ENCODE measurements around the gene TAOK3. TPM values are rescaled to one million over a fixed set of nuclear protein-coding genes. Genes with fewer than 3 reads are reported as not detected.

Gene TAOK3
- polyA plus RNA-seq, 3 donors, result 19.7 to 58.3 (median 44.8) TPM

DNA sequence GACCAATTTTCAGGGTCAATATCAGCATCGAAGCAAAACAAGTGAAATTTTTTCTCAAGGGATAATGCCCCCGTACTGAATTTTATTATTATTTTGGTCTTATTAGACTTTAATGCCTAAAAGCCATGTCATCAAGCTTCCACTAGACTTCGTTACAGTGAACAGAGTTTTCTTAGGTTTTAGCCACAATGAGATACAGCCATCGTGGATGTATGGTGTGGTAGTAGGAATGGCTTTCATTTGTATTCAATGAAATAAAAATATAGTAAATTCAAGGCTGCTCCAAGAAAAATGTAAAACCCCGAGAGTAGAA is 11.7 kb downstream of the TAOK3 start:
- intact Hi-C loops (cut with micrococcal nuclease), result no loop called here
- WGBS (ENCODE audit: insufficient coverage), result no CpG with 5 or more reads among the region's 5 CpGs
- peaks cover 90% of the 10 kb centered on the region for H3K79me2 ChIP-seq (ENCODE audit: insufficient read depth, low read length)
- peak overlapping the region in 1 of 2 donors; percentile 65 for H3K27ac ChIP-seq (ENCODE audit: low read depth in 1 of 2, low read length in 2 of 2)
- Mint-ChIP-seq H3K36me3 (peaks cover 7 to 11% of the 10 kb centered on the region in 2 donors), H3K27ac (peak overlapping the region; percentile 15 to 99 (median 96)), H3K4me3 (no peak overlapping the region), H3K9me3 (no peaks in the 10 kb centered on the region), H3K4me1 (peaks cover 84% of the 10 kb centered on the region), H3K27me3 (ENCODE audit: low read depth in 3 of 3) (no peaks in the 10 kb centered on the region)
- no peak for DNase-seq
- H3K4me3 ChIP-seq (replicated peaks in 1 of 3; ENCODE audit: low read depth in 2 of 3, low read length in 3 of 3), result peak overlapping the region in 1 of 3 experiments; percentile 50
- H4K20me1 ChIP-seq (ENCODE audit: insufficient read depth, low read length), result peaks cover 54% of the 10 kb centered on the region
- no peaks in the 10 kb centered on the region for H3K27me3 ChIP-seq (ENCODE audit: control insufficient read depth in 2 of 2, insufficient read depth in 2 of 2, low read length in 2 of 2)
- TF ChIP-seq, protein P1, sequence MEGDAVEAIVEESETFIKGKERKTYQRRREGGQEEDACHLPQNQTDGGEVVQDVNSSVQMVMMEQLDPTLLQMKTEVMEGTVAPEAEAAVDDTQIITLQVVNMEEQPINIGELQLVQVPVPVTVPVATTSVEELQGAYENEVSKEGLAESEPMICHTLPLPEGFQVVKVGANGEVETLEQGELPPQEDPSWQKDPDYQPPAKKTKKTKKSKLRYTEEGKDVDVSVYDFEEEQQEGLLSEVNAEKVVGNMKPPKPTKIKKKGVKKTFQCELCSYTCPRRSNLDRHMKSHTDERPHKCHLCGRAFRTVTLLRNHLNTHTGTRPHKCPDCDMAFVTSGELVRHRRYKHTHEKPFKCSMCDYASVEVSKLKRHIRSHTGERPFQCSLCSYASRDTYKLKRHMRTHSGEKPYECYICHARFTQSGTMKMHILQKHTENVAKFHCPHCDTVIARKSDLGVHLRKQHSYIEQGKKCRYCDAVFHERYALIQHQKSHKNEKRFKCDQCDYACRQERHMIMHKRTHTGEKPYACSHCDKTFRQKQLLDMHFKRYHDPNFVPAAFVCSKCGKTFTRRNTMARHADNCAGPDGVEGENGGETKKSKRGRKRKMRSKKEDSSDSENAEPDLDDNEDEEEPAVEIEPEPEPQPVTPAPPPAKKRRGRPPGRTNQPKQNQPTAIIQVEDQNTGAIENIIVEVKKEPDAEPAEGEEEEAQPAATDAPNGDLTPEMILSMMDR (IDR thresholded peaks at IDR 0.05), result no peak
- H3K36me3 ChIP-seq (replicated peaks in 1 of 2; ENCODE audit: control insufficient read depth in 1 of 2, insufficient read depth in 2 of 2, low read length in 2 of 2), result no peaks in the 10 kb centered on the region
- H2AFZ ChIP-seq (ENCODE audit: insufficient read depth, low read depth, low read length, poor library complexity, severe bottlenecking), result no peak overlapping the region
- no peaks in the 10 kb centered on the region for H3K9me3 ChIP-seq (replicated peaks in 1 of 2; ENCODE audit: control insufficient read depth in 1 of 2, insufficient read depth in 1 of 2, low read length in 2 of 2)
- peaks cover 82 to 96% of the 10 kb centered on the region in 2 donors for H3K4me1 ChIP-seq (ENCODE audit: control insufficient read depth in 1 of 2, insufficient read depth in 2 of 2, low read length in 2 of 2)
- H3K9ac ChIP-seq (ENCODE audit: insufficient read depth, low read length, poor library complexity, severe bottlenecking), result no peak overlapping the region
- H3K4me2 ChIP-seq (replicated peaks; ENCODE audit: extremely low read depth, low read length, poor library complexity, severe bottlenecking), result peak overlapping the region; percentile 66

DNA sequence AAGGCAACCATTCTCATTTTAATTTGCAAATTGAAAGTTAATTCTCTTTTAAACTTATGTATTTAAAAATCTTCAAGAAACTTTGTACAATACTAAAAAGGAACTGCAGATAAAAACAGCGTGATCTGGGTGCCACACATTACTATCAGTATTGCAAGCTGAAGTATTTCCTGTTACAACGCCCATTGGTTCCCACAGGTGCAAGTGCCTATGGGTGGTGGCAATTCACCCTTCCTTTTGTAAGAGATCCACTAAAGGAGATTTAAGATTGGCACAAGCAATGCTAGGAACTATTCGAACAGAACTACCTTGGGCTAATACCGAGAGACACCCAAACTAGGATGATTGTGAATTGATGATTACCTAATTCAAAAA is 13.2 kb downstream of the TAOK3 start:
- no peaks in the 10 kb centered on the region for H3K9me3 ChIP-seq (replicated peaks in 1 of 2; ENCODE audit: control insufficient read depth in 1 of 2, insufficient read depth in 1 of 2, low read length in 2 of 2)
- Mint-ChIP-seq H3K36me3 (peaks cover 13 to 14% of the 10 kb centered on the region in 2 donors), H3K9me3 (peaks cover 0 to 4% (median 0%) of the 10 kb centered on the region in 7 donors), H3K4me3 (peak overlapping the region; percentile 72 to 85), H3K4me1 (peaks cover 86% of the 10 kb centered on the region), H3K27ac (peak overlapping the region; percentile 96 to 99 (median 99)), H3K27me3 (ENCODE audit: low read depth in 3 of 3) (no peaks in the 10 kb centered on the region)
- peak in 2 of 3 donors; percentile 43 to 54 for DNase-seq
- no CpG with 5 or more reads among the region's 4 CpGs for WGBS (ENCODE audit: insufficient coverage)
- peaks cover 90% of the 10 kb centered on the region for H3K79me2 ChIP-seq (ENCODE audit: insufficient read depth, low read length)
- no peak overlapping the region for H2AFZ ChIP-seq (ENCODE audit: insufficient read depth, low read depth, low read length, poor library complexity, severe bottlenecking)
- no peaks in the 10 kb centered on the region for H3K27me3 ChIP-seq (ENCODE audit: control insufficient read depth in 2 of 2, insufficient read depth in 2 of 2, low read length in 2 of 2)
- intact Hi-C loops (cut with micrococcal nuclease), result loop anchor here in 1 of 2 donors (5.0 kb wide), 1 partner anchor 52 kb away; no protein-coding TSS in a partner anchor
- TF ChIP-seq, protein P1 (IDR thresholded peaks at IDR 0.05), result no peak
- H3K27ac ChIP-seq (ENCODE audit: low read depth in 1 of 2, low read length in 2 of 2), result peak overlapping the region; percentile 60 to 95
- peaks cover 49% of the 10 kb centered on the region for H4K20me1 ChIP-seq (ENCODE audit: insufficient read depth, low read length)
- no peaks in the 10 kb centered on the region for H3K36me3 ChIP-seq (replicated peaks in 1 of 2; ENCODE audit: control insufficient read depth in 1 of 2, insufficient read depth in 2 of 2, low read length in 2 of 2)
- H3K4me3 ChIP-seq (replicated peaks in 1 of 3; ENCODE audit: low read depth in 2 of 3, low read length in 3 of 3), result peak overlapping the region; percentile 35 to 69 (median 56)
- H3K9ac ChIP-seq (ENCODE audit: insufficient read depth, low read length, poor library complexity, severe bottlenecking), result peak overlapping the region; percentile 15
- H3K4me1 ChIP-seq (ENCODE audit: control insufficient read depth in 1 of 2, insufficient read depth in 2 of 2, low read length in 2 of 2), result peaks cover 82 to 99% of the 10 kb centered on the region in 2 donors
- H3K4me2 ChIP-seq (replicated peaks; ENCODE audit: extremely low read depth, low read length, poor library complexity, severe bottlenecking), result peak overlapping the region; percentile 67

All from CD14-positive monocyte (primary cell).